NCI-H1417 treated with DMSO at 0.1 percent for 48 hours (cell line): ENCODE results near the gene FBXO27.
"Not testable (repeated sequence)": the region's sequence is repeated elsewhere in the genome, so short reads cannot be mapped to it uniquely, and the experiment has no call there.

Experiments
- DNase-seq: peaks from one replicate; lab custom pipeline; 2025; lab: John Stamatoyannopoulos, UW

Gene FBXO27

DNA sequence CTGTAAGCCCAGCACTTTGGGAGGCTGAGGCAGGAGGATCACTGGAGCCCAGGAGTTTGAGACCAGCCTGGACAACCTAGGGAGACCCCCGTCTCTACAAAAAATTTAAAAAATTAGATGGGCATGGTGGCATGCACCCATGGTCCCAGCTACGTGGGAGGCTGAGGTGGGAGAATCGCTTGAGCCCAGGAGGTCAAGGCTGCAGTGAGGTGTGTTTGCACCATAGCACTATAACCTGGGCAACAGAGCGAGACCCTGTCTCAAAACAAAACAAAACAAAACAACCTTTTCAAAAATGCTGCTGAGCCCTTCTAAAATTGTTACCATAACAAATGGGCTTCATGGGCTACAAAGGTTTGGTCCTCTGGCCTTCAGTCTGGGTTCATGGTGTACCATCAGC, 43.7 kb downstream of the FBXO27 start:
- DNase-seq, result not testable (repeated sequence)

DNA sequence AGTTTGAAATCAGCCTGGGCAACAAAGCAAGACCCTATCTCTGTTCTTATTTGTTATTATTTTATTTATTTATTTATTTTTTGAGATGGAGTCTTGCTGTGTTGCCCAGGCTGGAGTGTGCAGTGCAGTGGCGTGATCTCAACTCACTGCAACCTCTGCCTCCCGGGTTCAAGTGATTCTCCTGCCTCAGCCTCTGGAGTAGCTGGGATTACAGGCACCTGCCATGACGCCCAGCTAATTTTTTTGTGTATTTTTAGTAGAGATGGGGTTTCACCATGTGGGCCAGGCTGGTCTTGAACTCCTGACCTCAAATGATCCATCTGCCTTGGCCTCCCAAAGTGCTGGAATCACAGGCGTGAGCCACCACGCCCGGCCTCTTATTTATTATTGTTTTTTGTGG, 44.6 kb downstream of the FBXO27 start:
- not testable (repeated sequence) for DNase-seq

DNA sequence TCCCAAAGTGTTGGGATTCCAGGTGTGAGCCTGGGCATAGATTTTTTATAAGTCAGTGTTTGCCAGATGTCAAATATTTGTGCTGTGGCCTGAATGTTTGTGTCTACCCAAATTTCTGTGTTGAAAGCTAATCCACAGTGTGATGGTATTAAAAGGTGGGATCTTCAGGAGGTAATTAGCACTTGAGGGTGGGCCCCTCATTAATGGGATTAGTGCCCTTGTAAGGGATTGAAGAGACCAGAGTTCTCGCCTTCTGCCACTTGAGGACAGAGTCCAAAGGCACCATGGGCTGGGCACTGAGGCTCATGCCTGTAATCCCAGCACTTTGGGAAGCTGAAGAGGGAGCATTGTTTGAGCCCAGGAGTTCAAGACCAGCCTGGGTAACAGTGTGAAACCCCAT, 47.1 kb downstream of the FBXO27 start:
- DNase-seq, result no peak

DNA sequence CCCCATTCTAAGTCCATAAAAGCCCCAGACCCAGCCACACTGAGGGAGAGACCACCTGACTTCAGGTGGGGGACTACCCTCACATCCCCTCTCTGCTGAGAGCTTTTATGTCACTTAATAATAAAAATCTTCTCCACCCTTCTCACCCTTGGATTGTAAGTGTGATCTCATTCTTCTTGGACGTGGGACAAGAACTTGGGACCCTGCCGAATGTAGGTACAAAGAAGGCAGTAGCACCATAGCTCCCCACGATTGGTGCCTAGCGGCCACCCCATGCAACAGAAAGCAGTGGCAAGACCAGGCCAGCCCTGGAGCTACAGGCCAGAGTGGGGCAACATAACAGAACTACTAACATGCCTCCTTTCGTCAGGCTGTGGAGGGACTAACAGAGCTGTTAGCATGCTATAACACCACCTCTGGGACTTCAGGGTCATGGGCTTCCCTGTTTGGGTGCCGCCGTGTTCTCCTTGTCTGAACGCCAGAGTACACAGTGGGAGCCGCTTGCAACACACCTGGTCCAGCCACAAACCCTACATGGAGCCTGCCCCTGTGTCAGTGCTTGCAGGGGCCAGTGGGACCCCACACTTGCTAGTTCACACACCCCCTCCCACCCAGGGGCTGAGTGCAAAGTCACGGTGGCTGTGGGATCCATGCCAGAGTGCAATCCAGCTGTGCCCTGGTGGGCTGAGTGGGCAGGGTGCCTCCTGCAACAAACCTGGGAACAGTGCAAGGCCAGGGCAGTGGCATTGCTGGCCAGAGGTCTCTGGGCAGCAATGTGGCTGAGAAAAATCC, 51.6 kb downstream of the FBXO27 start:
- DNase-seq, result no peak

DNA sequence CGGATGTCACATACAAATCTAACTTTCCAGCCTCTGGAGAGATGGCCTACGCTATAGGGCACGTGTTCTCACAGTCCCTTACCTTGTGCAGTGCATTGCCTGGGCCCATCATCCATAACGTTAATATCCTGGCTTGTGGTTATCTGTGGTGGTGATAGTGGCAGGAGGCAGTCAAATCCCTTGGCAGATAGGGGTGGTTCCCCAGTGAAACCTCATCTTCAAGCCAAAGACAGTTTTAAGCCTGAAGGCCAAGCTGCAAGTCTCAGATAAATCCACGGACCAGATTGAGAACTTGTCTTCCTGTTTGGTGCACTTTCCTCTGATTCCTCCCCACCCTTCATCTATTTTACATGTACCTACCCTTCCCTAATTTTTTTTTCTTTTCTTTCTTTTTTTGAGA, 52.5 kb downstream of the FBXO27 start:
- no peak for DNase-seq

DNA sequence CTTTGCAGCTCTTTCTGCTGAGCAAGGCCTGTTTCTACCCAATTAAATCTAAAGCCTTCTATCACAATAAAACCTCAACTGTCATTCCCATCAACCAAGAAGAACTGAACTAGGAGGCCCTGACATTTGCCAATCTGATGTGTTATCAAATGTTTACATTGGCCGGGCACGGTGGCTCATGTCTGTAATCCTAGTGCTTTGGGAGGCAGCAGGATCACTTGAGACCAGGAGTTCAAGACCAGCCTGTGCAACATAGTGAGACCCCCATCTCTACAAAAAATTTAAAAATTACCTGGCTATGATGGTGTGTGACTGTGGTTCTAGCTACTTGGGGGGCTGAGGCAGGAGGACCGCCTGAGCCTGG, 54.0 kb downstream of the FBXO27 start:
- DNase-seq, result no peak

DNA sequence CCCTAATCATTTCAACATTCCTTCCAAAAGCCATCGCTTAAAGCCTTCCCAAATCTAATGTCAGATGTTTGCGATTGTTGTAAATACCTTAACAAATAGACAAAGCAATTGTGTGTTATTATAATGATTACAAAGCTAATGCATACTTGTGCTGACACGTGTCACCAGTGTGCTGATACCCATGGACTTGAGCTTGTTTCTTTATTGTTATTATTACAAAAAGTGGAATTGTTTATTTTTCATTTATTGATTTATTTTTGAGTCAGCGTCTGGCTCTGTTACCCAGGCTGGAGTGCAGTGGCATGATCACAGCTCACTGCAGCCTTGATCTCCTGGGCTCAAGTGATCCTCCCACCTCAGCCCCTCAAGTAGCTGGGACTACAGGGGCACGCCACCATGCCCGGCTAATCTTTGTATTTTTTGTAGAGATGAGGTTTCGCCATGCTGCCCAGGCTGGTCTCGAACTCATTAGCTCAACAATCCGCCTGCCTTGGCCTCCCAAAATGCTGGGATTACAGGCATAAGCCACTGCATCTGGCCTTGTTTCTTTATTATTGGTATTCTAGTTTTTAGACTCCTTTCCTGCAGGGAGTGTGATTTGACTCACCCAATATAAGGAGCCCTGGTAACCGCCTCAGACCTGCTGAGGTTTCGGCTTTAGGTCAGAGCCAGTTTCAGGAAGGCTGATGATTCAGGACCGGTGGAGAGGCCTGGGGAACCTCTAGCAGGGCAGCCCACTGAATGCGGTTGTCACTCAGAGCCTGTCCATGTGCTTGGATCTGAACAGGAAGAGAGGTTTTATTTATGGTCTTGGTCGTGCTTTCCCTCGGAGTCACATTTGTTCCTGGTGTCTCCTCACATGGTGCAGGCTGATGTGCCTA, 54.7 kb downstream of the FBXO27 start:
- DNase-seq, result no peak

DNA sequence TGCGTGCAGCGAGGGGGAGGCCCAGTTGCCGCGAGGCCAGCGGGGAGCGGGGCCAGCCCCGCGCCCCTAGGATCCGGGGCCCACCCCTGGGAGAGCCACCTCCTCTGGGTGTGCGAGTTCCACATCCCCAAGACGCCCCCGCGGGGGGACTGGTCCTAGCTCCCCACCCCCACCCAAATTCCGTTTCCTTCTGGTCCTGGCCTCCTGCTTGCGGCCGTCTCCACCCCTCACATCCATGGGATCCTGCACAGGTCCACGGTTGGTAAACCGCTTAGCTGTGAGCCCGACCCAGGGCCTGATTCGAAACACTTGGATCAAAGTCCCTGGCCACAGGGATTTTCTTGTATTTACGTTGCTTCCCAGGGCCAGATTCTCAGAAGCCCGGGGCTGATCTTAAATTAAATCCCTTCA, 56.5 kb downstream of the FBXO27 start:
- DNase-seq, result no peak

DNA sequence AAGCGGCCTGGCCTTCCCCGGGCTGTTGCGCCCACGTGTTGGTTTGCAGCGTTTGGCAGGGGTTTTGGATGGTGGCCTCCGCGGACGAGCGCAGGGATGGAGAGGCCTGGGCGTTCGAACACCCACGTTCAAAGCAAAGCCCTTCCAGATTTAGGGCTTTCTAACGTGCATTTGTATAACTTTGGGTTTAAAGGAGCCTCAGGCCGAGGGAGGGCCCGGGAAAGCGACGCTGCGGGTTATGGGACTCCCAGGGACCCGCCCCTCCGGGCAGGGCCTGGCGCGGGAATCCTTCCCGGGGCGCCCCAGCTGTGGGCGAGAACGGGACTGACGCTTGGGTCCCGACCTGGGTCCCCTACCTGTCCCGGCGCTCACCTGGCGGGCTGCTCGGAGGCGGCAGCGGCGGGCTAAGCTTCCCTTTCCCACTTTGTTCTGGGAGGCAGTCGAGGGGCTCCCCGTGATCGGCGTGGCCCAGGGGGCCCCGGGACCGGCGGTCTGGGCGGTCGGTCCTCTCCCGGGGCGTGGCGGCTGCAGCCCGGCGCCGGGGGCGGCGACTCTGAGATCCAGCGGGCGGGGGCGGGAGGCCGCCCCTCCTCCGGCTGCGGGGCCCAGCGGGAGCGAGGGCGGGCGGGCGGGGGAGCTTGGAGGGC, 57.0 kb downstream of the FBXO27 start, which contains the start of gene FBXO17:
Gene FBXO17 (minus strand): TSS at position 529 of the 647 bp plus-strand sequence. CDS start 25,423 bp downstream, outside the sequence.
- no peak for DNase-seq

DNA sequence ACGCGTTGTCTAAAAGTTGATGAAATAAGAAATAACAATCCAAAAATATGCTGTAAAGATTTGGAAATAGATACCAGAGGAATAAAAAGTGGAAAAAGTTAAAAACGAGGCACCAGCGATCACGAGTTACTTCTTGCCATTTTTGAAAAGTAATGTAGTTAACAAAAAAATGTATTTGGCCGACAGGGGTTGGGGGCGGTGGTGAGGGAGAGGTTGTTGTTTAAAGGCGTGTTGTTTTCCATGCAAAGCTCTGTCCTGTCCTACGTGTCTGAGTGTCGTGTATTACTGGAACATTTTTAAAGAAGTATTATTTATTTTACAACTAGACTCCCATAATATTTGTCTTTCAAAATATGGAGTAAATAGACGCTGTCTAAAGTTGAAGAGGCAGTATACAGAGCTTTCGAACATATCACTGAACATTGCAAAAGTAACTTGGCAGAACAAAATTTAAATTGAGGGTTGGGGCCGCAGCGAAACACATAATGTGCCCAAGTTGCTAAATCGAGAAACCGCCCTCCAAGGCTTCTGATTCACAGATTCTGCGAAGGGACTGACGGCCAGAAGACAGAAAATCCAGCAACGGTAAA, 57.6 kb downstream of the FBXO27 start:
- DNase-seq, result no peak
